ENCODE data around the gene STN1.

The STN1 gene

GRCh38 chr10:103855852-103856796 is 61.9 kb downstream of the STN1 start:
- Mint-ChIP-seq H3K4me3 (peak overlapping the region; percentile 50), H3K27ac (no peak overlapping the region), H3K27me3 (peaks cover 88% of the 10 kb centered on the region), H3K4me1 (peaks cover 17% of the 10 kb centered on the region), H3K9me3 (no peaks in the 10 kb centered on the region), H3K36me3 (peaks cover 3% of the 10 kb centered on the region)
- DNase-seq, result no peak
- CTCF ChIA-PET, result interaction anchor here (0.7 to 3.5 kb wide), 11 partner anchors 8 to 158 kb away, joined by 3 to 74 read pairs (median 4); no protein-coding TSS in a partner anchor

- Mint-ChIP-seq H3K4me3 (peak within 1 kb of the TSS; percentile 70), H3K27me3 (peaks cover 91% of the 10 kb centered on the region), H3K36me3 (peaks cover 3% of the 10 kb centered on the region), H3K27ac (no peak within 1 kb of the TSS), H3K4me1 (peaks cover 17% of the 10 kb centered on the region), H3K9me3 (no peaks in the 10 kb centered on the region)
- peak; percentile 56 for DNase-seq
- CTCF ChIA-PET, result interaction anchor here (1.2 to 2.7 kb wide), 8 partner anchors 13 to 144 kb away, joined by 3 to 11 read pairs (median 4); no protein-coding TSS in a partner anchor
These were observed 62.6 kb downstream of the STN1 start, which contains the start of gene SH3PXD2A for GRCh38 chr10:103855424-103855823. Gene SH3PXD2A (minus strand): TSS chr10:103855576. CDS start chr10:103855266, 310 bp downstream.

- Mint-ChIP-seq H3K9me3 (no peaks in the 10 kb centered on the region), H3K36me3 (peaks cover 3% of the 10 kb centered on the region), H3K4me1 (peaks cover 17% of the 10 kb centered on the region), H3K27me3 (peaks cover 91% of the 10 kb centered on the region), H3K27ac (no peak overlapping the region), H3K4me3 (peak overlapping the region; percentile 70)
- CTCF ChIA-PET, result interaction anchor here (1.0 to 2.7 kb wide), 11 partner anchors 12 to 144 kb away, joined by 3 to 11 read pairs (median 4); no protein-coding TSS in a partner anchor
- peak; percentile 42 for DNase-seq
These were observed 63.1 kb downstream of the STN1 start for GRCh38 chr10:103854686-103855391.

- Mint-ChIP-seq H3K4me3 (peak overlapping the region; percentile 70), H3K36me3 (peaks cover 3% of the 10 kb centered on the region), H3K4me1 (peaks cover 17% of the 10 kb centered on the region), H3K9me3 (no peaks in the 10 kb centered on the region), H3K27me3 (peaks cover 91% of the 10 kb centered on the region), H3K27ac (no peak overlapping the region)
- no peak for DNase-seq
- CTCF ChIA-PET, result interaction anchor here (1.0 to 2.7 kb wide), 11 partner anchors 12 to 143 kb away, joined by 3 to 11 read pairs (median 4); no protein-coding TSS in a partner anchor
These were observed 63.7 kb downstream of the STN1 start for GRCh38 chr10:103854265-103854685.

- H3K27ac Mint-ChIP-seq, result no peak overlapping the region
- H3K36me3 Mint-ChIP-seq, result peaks cover 3% of the 10 kb centered on the region
- H3K9me3 Mint-ChIP-seq, result no peaks in the 10 kb centered on the region
- peak overlapping the region; percentile 41 for H3K4me3 Mint-ChIP-seq
- CTCF ChIA-PET, result interaction anchor here (1.2 to 2.7 kb wide), 6 partner anchors 11 to 140 kb away, joined by 3 to 11 read pairs (median 4); no protein-coding TSS in a partner anchor
- no peak for DNase-seq
- peaks cover 92% of the 10 kb centered on the region for H3K27me3 Mint-ChIP-seq
- H3K4me1 Mint-ChIP-seq, result peaks cover 18% of the 10 kb centered on the region
These were observed 64.3 kb downstream of the STN1 start for GRCh38 chr10:103853428-103854264.

- Mint-ChIP-seq H3K4me3 (no peak overlapping the region), H3K27me3 (peaks cover 96% of the 10 kb centered on the region), H3K9me3 (no peaks in the 10 kb centered on the region), H3K27ac (no peak overlapping the region), H3K36me3 (peaks cover 3% of the 10 kb centered on the region), H3K4me1 (peaks cover 22% of the 10 kb centered on the region)
- CTCF ChIA-PET, result interaction anchor here (1.0 to 1.4 kb wide), 2 partner anchors 10 to 20 kb away, joined by 3 read pairs; no protein-coding TSS in a partner anchor
- no peak for DNase-seq
These were observed 65.1 kb downstream of the STN1 start for GRCh38 chr10:103852856-103853255.

GRCh38 chr10:103852189-103852711 is 65.7 kb downstream of the STN1 start:
- Mint-ChIP-seq H3K4me3 (no peak overlapping the region), H3K27me3 (peaks cover 90% of the 10 kb centered on the region), H3K36me3 (peaks cover 3% of the 10 kb centered on the region), H3K4me1 (peaks cover 22% of the 10 kb centered on the region), H3K9me3 (no peaks in the 10 kb centered on the region), H3K27ac (no peak overlapping the region)
- CTCF ChIA-PET, result interaction anchor here (1.0 to 3.0 kb wide), 3 partner anchors 9 to 139 kb away, joined by 3 to 10 read pairs (median 3); no protein-coding TSS in a partner anchor
- no peak for DNase-seq

- Mint-ChIP-seq H3K27me3 (peaks cover 85% of the 10 kb centered on the region), H3K4me1 (peaks cover 27% of the 10 kb centered on the region), H3K27ac (peak overlapping the region; percentile 12), H3K4me3 (no peak overlapping the region), H3K9me3 (no peaks in the 10 kb centered on the region), H3K36me3 (peaks cover 1% of the 10 kb centered on the region)
- CTCF ChIA-PET, result interaction anchor here (3.0 kb wide), 1 partner anchor 138 kb away, joined by 10 read pairs; no protein-coding TSS in a partner anchor
- DNase-seq, result no peak
These were observed 66.7 kb downstream of the STN1 start for GRCh38 chr10:103851261-103851660.

- CTCF ChIA-PET, result interaction anchor here (3.0 kb wide), 1 partner anchor 138 kb away, joined by 10 read pairs; no protein-coding TSS in a partner anchor
- H3K27me3 Mint-ChIP-seq, result peaks cover 82% of the 10 kb centered on the region
- peaks cover 1% of the 10 kb centered on the region for H3K36me3 Mint-ChIP-seq
- no peak overlapping the region for H3K27ac Mint-ChIP-seq
- no peak for DNase-seq
- peaks cover 30% of the 10 kb centered on the region for H3K4me1 Mint-ChIP-seq
- no peak overlapping the region for H3K4me3 Mint-ChIP-seq
- no peaks in the 10 kb centered on the region for H3K9me3 Mint-ChIP-seq
These were observed 67.5 kb downstream of the STN1 start for GRCh38 chr10:103850572-103850895.

- CTCF ChIA-PET, result interaction anchor here (3.0 to 3.6 kb wide), 2 partner anchors 9 to 137 kb away, joined by 10 to 17 read pairs; no protein-coding TSS in a partner anchor
- no peak for DNase-seq
- peaks cover 33% of the 10 kb centered on the region for H3K4me1 Mint-ChIP-seq
- H3K36me3 Mint-ChIP-seq, result peaks cover 1% of the 10 kb centered on the region
- H3K27me3 Mint-ChIP-seq, result peaks cover 79% of the 10 kb centered on the region
- no peak overlapping the region for H3K4me3 Mint-ChIP-seq
- no peaks in the 10 kb centered on the region for H3K9me3 Mint-ChIP-seq
- no peak overlapping the region for H3K27ac Mint-ChIP-seq
These were observed 68.0 kb downstream of the STN1 start for GRCh38 chr10:103849880-103850571.

GRCh38 chr10:103849212-103849877 is 68.6 kb downstream of the STN1 start:
- Mint-ChIP-seq H3K27me3 (peaks cover 72% of the 10 kb centered on the region), H3K4me1 (peaks cover 31% of the 10 kb centered on the region), H3K9me3 (no peaks in the 10 kb centered on the region), H3K27ac (no peak overlapping the region), H3K4me3 (no peak overlapping the region), H3K36me3 (no peaks in the 10 kb centered on the region)
- CTCF ChIA-PET, result interaction anchor here (0.8 to 3.7 kb wide), 8 partner anchors 9 to 231 kb away, joined by 3 to 26 read pairs (median 4); no protein-coding TSS in a partner anchor
- no peak for DNase-seq

GRCh38 chr10:103847909-103848468 is 70.0 kb downstream of the STN1 start:
- CTCF ChIA-PET, result interaction anchor here (0.9 to 3.7 kb wide), 13 partner anchors 9 to 229 kb away, joined by 3 to 26 read pairs (median 4); no protein-coding TSS in a partner anchor

More at GRCh38 chr10:103847909-103848468, 70.0 kb downstream of the STN1 start:
- H3K27ac Mint-ChIP-seq, result no peak overlapping the region
- H3K4me3 Mint-ChIP-seq, result no peak overlapping the region
- peaks cover 28% of the 10 kb centered on the region for H3K4me1 Mint-ChIP-seq
- no peaks in the 10 kb centered on the region for H3K36me3 Mint-ChIP-seq
- peak; percentile 51 for DNase-seq
- no peaks in the 10 kb centered on the region for H3K9me3 Mint-ChIP-seq
- peaks cover 61% of the 10 kb centered on the region for H3K27me3 Mint-ChIP-seq
